IPS DF 4.7 (cell line): ENCODE results near the gene SPECC1L.
A peak's percentile ranks its signal among the peaks of the same experiment; 100 is the strongest.

Experiments
- DNase-seq: peaks from one replicate; pipeline ENCODE4 v3.0.0-alpha.2; 2013; ENCODE audit warnings: low spot score; ENCODE audit errors: extremely low read depth

The SPECC1L gene

DNA sequence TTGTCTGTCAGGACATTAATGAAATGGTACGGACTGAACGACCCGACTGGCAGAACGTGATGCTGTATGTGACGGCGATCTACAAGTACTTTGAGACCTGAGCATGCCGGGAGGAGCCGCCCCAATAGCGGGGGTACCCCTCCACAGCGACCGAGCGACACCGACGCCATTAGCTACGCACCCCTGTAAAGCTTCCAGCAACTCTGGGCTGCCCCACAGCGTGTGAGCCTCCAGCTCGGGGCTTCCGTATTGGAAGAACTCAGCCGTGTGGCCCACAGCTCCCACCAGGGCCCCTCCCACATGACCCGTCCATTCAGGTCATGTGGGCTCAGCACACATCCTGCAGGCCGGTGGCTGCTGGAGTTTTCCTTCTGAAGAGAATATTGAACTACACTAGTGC, 143.9 kb downstream of the SPECC1L start:
- DNase-seq = no peak

DNA sequence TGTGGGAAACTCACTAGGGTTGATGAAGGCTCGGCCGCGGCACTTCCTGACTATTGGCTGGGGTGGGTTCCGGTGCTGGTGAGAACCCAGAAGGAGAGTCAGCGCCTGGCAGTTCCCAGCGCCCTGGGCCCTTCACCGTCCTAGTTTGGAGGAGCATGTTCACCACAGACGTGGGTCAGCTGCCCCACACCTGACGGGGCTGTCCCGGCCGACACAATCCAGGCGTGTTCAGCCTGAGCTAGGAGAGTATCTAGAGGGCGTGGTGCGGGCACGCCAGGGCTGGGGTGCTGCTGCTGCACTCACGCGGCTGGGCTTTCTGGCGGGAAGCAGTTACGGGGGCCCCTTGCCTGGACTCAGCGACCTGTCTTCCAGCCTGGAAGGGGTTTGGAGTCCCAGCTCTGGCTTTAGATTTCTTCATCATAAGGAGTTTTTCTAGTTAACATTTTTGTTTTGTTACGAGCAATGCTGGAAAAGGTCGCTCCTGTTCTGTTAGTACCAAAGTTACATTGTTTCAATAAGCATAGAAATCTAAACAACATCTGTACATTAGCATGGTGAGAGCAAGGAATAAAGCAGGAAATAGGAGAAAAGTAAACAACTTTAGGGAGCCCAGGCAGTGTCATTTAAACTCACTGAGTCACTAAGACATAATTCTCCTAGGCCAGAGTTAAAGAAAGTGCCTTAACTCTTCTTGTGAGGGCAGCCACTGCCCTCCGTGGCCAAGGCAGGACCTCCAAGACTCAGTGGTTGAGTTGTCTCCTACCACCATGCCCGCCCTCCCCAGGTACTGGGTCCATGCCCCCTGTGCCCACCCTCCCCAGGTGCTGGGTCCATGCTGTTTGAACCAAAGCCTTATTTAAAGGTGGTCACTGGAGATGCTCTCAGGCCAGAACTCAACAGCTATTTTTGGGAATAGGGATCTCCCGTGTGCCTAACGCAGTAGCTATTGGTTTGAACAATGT, 144.6 kb downstream of the SPECC1L start:
- DNase-seq = no peak

DNA sequence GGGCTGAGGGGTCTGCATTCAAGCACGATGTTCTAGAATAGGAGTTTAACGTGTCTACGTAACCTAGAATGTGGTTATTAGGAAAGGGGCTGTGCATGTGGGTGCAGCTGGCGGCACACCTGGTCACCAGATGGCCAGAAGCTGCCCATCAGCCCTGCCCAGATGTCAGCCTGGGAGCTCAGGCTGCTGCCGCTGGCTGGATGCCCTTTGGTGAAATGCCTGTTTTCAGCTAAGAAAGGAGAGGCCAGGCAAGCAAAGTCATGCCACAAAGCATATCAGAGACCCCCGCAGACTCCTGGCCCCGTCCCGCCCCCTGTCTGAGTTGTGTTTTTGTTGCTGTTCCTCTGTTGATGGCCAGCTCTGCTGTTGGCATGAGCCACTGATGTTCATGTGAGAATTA, 145.5 kb downstream of the SPECC1L start:
- DNase-seq = no peak

DNA sequence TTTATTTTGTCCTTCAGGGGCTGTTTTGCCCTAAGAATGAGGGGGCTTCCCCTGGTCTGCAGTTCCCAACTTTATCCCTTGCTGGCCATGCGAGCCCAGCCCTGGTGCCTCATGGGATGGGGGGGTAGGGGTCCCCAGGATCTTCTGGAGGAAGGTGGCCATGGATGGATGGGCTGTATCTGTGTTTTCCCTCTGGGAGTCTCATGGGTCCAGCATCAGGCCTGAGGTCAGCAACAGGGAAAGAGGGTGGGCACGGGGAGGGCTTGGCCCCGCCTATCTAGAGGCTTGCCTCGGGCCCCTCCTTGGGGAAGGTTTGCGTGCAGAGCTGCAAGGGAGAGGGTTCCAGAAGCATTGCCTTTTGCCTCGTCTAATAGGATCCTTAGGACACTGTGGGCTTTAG, 146.0 kb downstream of the SPECC1L start:
- no peak for DNase-seq

DNA sequence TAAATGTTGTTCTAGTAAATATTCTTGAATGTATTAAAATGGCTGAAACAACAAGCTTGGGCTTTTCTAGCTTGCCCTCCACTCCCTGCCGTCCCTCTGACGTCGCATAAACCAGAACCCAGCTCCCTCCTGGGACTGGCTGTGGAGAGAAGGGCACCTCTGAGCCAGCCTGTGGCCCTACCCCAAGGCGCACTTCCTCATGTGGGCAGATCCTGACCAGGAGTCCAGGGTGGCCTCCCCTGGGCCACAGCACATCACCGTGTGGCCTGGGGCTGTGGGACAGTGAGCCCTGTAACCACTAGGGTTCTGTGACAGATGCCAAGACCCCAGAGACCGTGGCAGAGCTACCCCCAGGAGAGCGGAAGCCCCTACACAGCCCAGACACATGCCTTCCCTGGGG, 146.6 kb downstream of the SPECC1L start:
- DNase-seq = no peak

DNA sequence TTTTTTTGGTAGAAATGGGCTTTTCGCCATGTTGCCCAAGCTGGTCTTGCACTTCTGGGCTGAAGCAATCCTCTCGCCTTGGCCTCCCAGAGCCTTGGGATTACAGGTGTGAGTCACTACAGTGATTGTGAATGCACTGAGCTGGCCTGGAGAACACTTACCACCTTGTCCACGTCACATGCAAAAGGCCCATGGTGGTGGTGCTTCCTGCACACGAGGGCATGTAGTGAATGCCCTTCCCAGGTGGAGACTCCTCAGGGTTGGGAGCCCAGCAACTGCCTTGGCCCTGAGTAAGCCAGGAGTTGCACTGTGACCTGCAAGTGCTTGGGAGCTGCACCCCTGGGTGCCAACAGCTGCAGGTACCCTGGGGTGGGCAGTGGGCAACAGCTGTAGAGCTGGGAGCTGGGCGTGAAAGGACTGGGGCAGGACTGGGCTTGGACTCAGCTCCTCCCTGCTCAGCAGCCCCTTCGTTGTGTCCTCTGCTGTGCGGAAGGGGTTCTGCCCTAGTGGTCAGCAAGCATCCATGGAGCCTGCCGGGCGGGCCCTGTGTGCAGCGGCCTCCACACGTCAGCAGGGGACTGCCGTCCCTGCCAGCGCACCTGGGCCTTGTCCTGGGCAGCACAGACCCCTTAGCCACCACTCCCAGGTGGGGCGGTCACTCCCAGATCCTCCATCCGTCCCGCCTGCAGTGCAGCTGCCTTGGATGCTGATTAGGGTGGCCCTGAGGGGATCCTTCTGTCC, 147.4 kb downstream of the SPECC1L start:
- no peak for DNase-seq

DNA sequence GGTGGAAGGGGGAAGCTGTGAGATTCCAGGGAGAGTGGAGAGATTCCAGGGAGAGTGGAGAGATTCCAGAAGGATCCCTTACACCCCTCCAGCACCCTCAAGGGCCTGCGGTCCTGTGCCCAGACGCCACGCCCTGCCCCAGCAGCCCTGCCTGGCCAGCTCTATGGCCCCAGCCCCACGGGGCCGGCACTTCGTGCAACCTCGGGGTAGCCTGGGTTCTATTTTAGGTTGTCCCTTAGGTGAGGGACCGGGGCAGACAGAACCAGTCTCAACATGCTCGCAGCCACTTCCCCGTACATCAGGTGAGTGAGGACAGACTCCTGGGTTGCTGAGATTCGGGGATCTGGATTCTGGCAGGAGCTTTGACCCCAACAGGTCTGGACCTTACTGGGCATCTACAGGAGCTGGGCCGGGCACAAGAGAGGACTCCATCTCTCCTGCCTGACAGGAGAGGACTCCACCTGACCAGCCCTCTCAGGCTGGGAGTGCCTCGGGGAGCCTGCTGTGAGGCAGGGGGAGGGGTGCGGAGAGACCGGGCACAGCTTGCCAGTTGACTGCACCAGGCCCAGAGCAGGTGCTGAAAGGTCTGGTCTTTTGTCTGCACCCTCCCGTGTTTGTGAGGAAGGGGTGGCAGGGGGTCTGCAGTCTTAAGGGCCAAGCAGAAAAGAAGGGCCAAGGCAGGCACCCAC, 148.3 kb downstream of the SPECC1L start:
- no peak for DNase-seq

DNA sequence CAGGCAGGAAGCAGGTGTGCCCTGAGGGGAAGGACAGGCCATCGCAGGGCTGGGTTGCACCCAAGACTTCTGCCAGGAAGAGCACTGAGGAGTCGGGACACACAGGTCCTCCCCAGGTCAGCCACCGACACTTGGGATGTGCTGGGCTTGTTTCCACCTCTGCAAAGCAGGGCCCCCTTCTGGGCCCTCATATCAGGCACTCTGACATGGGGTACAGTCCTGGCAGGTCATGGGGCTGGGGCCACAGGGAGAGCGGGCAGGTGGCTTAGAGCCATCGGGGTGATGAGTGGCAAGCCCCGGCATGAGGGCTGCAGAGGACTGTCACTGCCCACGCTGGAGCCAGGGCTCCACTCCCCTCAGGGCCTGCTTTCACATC, 148.8 kb downstream of the SPECC1L start:
- DNase-seq = no peak

DNA sequence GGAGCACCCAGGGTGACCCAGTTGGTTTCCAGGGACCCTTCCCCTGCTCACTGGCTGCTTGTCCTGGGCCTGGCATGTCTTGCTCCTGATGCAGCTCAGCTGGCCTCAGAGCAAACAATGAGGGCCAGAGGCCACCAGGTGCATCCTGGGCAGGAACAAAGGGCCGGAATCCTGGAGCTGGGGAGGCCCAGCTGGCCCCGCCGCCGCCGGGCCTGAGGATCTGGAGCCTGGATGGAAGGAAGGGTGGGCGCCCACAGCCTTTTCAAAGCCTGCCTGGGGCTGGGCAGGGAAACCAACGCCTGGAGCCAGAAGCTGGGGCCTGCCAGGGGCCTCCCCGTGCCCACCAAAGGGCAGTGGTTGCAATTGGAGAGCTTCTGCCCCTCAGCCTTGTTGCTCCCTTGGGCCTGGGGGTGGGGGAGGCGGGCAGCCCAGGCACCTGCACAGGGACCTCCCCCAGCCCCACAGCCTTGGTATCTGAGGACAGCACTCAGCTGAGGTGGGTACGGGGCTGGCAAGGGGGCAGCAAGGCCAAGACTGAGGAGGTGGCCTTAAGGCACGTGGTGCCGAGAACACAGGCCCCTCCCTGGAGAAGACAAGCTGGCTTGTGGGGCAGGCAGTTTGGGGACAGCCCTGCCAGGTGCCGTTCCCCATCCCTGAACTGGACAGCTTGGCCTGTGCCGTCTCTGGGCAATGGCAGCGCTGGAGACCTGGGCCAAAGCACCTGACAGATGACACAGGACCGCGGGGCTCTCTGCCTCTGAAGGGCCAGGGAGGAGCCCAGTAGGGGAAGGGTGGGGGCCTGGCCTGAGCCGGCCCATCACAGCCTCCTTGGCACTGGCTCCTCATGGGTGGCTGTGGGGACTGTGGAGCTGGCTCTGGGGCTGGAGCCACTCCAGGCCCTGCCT, 149.7 kb downstream of the SPECC1L start:
- no peak for DNase-seq

DNA sequence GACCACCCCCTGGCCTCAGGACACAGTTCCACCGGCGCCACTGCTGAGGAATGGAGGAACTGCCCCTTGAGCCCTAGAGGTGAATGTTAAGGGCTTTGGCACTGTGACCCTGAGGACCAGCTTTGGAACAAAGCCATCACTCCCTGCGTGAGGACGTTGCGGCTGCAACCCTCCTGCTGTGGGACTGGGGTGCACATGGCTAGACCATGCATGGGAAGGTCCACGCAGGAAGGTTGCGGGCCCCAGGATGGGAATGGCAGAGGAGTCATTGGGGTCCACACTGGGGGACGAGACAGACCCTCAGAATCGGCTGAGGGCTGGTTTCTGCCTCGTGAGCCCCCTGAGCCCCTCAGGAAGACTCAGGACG, 150.3 kb downstream of the SPECC1L start:
- DNase-seq = no peak

DNA sequence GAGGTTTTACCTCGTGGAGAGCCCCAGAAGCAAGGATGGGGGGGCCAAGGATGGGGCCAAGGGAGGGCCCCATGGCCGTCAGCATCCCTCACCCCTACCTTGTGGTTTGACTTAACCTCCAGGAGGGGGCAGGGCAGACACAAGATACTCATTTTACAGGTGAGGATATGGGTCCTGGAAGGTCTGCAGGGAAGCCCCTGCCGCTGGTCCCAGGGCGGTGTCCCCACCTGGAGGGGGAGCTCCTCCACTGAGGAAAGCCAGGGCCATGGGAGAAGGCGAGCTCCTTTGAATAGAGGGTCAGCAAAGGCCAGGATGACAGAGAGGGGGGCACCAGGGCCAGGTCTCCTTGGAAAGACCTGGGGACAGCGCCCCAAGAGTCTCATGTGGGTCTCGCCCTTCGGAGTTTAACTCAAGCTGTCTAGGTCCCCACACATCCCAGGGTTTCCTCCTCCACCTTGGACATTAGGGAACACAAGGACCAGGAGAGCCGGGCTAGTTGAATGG, 150.8 kb downstream of the SPECC1L start:
- peak; percentile 51 for DNase-seq

DNA sequence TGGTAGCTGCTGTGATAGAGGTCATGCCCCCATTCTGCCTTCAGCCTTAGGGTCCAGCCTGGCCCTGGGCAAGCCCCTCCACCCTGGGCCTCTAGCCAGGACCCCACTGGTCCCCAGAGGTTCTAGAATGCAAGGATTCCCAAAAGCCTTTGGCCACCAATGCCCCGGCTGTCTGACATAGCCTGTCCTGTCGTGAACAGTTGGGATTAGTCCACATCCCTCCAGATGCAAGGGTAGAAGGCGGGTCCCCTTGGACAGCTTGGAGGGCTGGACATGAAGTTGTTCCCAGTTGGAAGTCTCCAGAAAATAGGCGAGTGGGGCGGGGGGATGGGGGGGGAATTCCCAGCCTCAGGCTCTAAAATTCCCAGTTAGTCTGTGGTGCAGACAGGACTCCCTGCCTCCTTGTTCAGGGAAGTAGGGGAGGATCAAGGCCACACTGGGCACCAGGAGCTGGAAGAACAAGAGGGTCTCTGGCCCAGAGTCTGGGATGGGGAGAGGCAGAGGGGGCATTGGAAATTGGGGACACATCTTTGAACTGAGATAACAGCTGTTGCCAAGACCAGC, 151.6 kb downstream of the SPECC1L start:
- no peak for DNase-seq

DNA sequence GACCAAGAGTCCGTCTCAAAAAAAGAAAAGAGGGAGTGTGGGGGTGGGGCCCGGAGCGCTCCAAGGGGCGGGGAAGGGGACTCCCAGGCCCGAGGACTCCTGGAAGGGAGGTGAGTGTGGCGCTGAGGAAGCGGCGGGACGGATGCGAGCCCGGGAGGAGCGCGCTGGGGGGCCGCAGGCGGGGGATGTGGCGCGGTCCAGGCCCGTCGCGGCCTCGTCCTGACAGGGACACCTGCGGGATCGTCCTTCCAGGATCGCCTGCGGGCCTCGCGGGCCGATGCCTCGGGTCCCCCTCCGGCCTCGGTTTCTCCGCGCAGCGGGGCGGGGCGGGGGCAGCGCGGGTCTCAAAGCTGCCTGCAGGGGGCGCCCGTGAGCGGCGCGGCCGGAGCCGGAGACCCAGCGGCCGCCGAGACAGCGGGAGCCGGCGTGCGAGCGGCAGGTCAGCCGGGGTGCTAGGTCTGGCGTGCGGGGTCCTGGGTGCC, 152.9 kb downstream of the SPECC1L start:
- DNase-seq = no peak

DNA sequence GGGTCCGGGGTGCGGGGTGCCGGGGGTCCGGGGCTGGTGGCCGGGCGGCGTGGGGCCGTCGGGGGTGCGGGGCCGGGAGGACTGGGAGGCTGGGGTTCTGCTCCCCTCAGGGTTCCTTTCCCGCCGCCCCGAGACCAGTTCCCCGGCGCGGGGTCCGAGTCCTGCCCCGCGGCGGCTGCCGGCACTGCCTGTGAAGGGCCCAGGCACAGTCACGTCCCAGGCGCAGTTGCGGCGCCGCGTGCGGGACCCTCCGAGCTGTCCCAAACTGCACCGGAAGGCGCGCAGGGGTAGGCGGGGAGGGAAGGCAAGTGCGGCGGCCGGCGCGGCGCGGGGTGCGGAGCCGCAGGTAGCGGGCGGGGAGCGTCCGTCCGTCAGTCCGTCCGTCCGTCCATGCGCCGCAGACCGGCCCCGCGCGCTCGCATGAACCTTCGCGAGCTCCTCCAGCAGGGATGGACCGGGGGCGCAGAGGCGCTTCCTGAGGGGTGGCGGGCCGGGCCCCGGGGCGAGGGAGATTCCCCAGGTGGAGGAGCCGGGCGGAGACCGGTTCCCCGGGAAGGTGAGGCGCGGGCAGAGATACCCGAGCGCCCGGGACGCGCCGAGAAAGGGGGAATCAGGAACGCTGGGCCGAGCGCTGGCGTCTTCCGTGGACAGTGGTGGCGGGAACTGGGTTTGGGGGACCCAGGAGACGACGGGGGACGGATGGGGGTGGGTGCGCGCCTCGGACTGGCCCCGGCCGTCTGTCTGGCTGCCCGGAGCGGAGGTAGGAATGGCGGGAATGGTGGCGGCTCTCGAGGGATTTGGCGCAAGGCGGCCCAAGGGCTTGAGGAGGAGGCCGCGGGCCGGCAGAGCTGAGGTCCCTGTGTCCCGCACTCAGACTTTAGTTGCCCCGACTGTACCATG, 153.6 kb downstream of the SPECC1L start:
- DNase-seq = no peak

DNA sequence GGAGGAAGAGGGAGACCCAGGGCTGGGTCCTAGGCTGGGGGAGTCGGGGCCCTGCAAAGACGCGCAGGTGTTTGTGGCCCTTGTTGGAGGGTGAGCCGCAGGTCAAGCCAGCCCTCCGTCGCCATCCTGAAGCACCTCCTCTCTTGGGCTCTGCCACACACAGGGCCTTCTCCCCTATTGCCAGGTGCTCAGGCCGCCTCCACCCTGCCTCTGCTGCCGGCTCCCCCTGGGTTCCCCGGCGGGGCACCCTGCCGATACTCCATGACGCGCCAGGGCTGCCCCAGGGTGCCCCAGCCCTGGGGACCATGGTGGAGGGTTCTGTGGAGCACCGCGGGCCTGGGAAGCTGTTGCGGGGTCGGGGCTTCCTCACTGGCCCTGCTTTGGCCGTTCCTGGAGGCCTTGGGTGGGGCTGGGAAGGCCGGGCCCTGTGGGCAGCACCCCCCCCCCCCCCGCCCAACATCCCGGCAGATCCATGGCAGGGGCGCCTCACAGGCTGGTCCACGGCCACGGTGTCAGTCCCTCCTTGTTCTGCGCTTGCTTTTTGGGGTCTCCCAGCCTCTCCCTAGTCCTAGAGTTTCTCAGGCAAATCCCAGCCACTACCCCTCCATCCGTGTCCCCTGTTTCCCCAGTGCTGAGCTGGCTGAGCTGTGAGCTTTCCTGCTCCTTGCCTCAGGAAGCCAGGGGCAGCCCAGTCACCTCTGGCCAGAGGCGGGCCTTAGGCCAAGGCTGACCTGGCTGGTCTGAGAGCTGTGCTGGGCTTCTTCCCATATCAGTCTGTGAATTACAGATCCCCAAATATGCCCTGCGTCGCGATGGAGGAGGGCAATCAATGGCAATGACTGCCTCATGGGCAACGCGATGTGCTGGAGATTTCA, 154.5 kb downstream of the SPECC1L start:
- DNase-seq = no peak

DNA sequence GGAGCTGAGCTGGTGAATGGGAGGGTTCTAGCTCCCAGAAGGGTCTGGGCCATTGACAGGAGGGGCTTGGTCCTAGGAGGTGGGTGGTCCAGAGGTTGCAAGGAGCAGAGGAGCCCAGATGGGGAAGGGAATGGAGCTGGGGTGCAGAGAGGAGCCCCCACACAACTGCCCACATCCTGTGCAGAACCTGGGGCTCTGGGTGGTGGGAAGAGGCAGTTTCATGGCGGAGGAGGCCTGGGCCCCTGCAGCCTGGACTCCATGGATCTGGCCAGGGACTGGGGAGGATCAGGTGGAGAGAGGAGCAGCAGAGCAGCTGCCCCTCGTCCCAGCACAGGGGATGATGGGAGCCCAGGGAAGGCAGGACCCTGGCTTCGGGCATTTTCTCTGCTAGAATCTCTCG, 155.8 kb downstream of the SPECC1L start:
- no peak for DNase-seq

DNA sequence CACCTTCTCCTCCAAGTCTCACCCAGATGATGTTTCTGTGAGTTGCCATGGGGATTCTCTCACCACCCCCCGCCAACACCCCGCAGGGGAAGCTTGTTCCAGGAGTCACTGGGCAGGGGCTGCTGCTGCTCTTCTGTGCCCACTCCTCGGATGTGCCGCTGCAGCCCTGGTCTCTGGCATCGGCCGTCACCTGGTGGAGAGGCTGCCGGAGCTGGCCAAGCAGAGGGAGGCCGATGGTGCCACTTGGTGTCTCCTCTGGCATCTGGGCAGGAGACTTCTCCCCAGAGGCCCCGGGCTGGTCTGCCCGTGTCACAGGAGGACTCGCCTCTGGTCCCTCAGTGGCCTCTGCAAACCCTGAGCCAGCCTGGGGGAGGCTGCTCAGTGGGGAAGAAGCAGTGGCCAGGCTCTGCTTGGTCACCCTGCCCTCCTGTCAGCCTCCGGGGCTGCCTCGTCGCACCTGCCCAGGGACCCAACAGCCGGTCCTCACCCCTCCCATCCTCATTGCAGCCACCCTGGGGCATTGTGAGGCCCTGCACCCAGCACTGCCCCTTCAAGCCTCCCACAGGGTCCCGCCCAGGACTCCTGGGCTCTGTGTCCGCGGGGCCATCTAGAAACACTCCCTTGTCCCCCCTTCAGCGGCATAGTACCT, 156.3 kb downstream of the SPECC1L start:
- DNase-seq = no peak
